Colonic mucosa (tissue), 4 donors: Measurements from ENCODE around the gene OR10A3. TPM values are rescaled to one million over a fixed set of nuclear protein-coding genes. Genes with fewer than 3 reads are reported as not detected.

Experiments
- DNase-seq: peaks from one replicate; pipeline ENCODE4 v3.0.0-alpha.2; 2020
- H3K27ac ChIP-seq: fragments of 200-600 bp; one replicate; pipeline ENCODE4 v1.8.0; 2021
- H3K27me3 ChIP-seq: fragments of 200-600 bp; one replicate; pipeline ENCODE4 v1.8.0; 2021
- H3K36me3 ChIP-seq: fragments of 200-600 bp; one replicate; pipeline ENCODE4 v1.8.0; 2021
- H3K4me1 ChIP-seq: fragments of 200-600 bp; one replicate; pipeline ENCODE4 v1.8.0; 2021; ENCODE audit warnings: mild to moderate bottlenecking
- H3K4me3 ChIP-seq: fragments of 200-600 bp; one replicate; pipeline ENCODE4 v1.8.0; 2021
- H3K9ac ChIP-seq, 2 donors: one replicate each; pipeline ENCODE4 v1.7.0; 2013; ENCODE audit warnings: control low read depth in 2 of 2, low read depth in 2 of 2, low read length in 2 of 2
- H3K9me3 ChIP-seq: fragments of 200-600 bp; one replicate; pipeline ENCODE4 v1.8.0; 2021
- CTCF ChIP-seq: fragments of 200-600 bp; IDR thresholded peaks from one replicate; pipeline ENCODE4 v1.8.0; 2022; ENCODE audit warnings: antibody characterized with exemption, mild to moderate bottlenecking
- intact Hi-C: fragments of 100-400 bp; cut with DNase I; formaldehyde crosslinking; loops from one replicate; pipeline ENCODE4 v1.14.1; 2022
- total RNA-seq, 2 donors: library from RNA; stranded (reverse); fragmentation: NEBNext Ultra II Directional in 1 of 2; extraction: Animal tissue kit (Norgen Biotek cat#: 25700) in 1 of 2; gene quantifications; one replicate each; pipeline ENCODE4 v1.2.1, GENCODE V29; 2021
- donor health status: healthy.
- donor health status: DM: no; HTN: no; CAD: no.
- donor health status: DM: no; HTN: no; CAD: no.

The OR10A3 gene
- total RNA-seq, 2 donors from 2014 or later, result not detected

GRCh38 chr11:7964873-7965272, 23.4 kb upstream of the OR10A3 start:
- no peaks in the 10 kb centered on the region for H3K9me3 ChIP-seq
- intact Hi-C loops, result no loop called here
- TF ChIP-seq CTCF, result no peak
- no peaks in the 10 kb centered on the region for H3K27me3 ChIP-seq
- no peak overlapping the region for H3K27ac ChIP-seq
- no peak overlapping the region for H3K4me3 ChIP-seq
- no peaks in the 10 kb centered on the region for H3K4me1 ChIP-seq
- DNase-seq, result no peak
- H3K9ac ChIP-seq, result no peak overlapping the region
- H3K36me3 ChIP-seq, result no peaks in the 10 kb centered on the region

- no peaks in the 10 kb centered on the region for H3K4me1 ChIP-seq
- no peaks in the 10 kb centered on the region for H3K27me3 ChIP-seq
- TF ChIP-seq CTCF, result no peak
- H3K36me3 ChIP-seq, result no peaks in the 10 kb centered on the region
- H3K9me3 ChIP-seq, result no peaks in the 10 kb centered on the region
- H3K9ac ChIP-seq, result no peak overlapping the region
- intact Hi-C loops, result no loop called here
- H3K4me3 ChIP-seq, result no peak overlapping the region
- no peak overlapping the region for H3K27ac ChIP-seq
- no peak for DNase-seq
These were observed 22.8 kb upstream of the OR10A3 start for GRCh38 chr11:7964261-7964660.

GRCh38 chr11:7955191-7955590, 13.7 kb upstream of the OR10A3 start:
- Histone ChIP-seq H3K9ac (no peak overlapping the region), H3K36me3 (no peaks in the 10 kb centered on the region), H3K4me3 (no peak overlapping the region), H3K4me1 (no peaks in the 10 kb centered on the region), H3K9me3 (no peaks in the 10 kb centered on the region), H3K27ac (no peak overlapping the region), H3K27me3 (no peaks in the 10 kb centered on the region)
- DNase-seq, result no peak
- TF ChIP-seq CTCF, result no peak
- intact Hi-C loops, result no loop called here

- no peak for DNase-seq
- Histone ChIP-seq H3K27me3 (no peaks in the 10 kb centered on the region), H3K4me1 (no peaks in the 10 kb centered on the region), H3K27ac (no peak overlapping the region), H3K4me3 (no peak overlapping the region), H3K9ac (no peak overlapping the region), H3K9me3 (no peaks in the 10 kb centered on the region), H3K36me3 (no peaks in the 10 kb centered on the region)
- TF ChIP-seq CTCF, result no peak
- intact Hi-C loops, result no loop called here
These were observed 8.4 kb upstream of the OR10A3 start for GRCh38 chr11:7949934-7950333.

GRCh38 chr11:7944123-7944522, 2.6 kb upstream of the OR10A3 start:
- intact Hi-C loops, result no loop called here
- no peak for TF ChIP-seq CTCF
- H3K27ac ChIP-seq, result no peak overlapping the region

GRCh38 chr11:7941146-7941545, 362 bp downstream of the OR10A3 start:
- DNase-seq, result no peak
- Histone ChIP-seq H3K36me3 (no peaks in the 10 kb centered on the region), H3K4me1 (no peaks in the 10 kb centered on the region), H3K27me3 (no peaks in the 10 kb centered on the region), H3K9me3 (no peaks in the 10 kb centered on the region), H3K27ac (no peak overlapping the region), H3K9ac (no peak overlapping the region), H3K4me3 (no peak overlapping the region)
- no peak for TF ChIP-seq CTCF
- intact Hi-C loops, result no loop called here

More at GRCh38 chr11:7944123-7944522, 2.6 kb upstream of the OR10A3 start:
- Histone ChIP-seq H3K36me3 (no peaks in the 10 kb centered on the region), H3K4me3 (no peak overlapping the region), H3K9me3 (no peaks in the 10 kb centered on the region), H3K4me1 (no peaks in the 10 kb centered on the region), H3K27me3 (no peaks in the 10 kb centered on the region), H3K9ac (no peak overlapping the region)
- DNase-seq, result no peak
